ENCODE results near the gene NTF3.

DNA sequence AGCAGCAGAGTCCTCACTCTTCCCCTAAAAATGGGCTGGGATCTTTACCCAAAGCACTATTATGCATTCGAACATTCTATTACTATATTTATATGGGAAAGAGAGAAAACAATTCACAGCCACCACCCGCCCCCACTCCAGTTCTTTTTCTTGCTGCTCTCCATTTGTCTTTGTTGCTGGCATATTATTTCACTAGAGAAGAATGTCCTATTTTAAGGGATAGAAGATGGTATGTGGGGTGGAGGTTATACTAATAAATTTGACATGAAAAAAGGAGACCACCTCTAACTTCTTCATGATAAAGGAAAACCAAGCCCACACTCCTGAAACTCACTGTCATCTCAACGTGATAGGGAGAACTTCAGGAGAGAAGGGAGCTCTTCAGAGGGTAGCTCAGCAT is 28.5 kb upstream of the NTF3 start:
- TF ChIP-seq, protein P1, sequence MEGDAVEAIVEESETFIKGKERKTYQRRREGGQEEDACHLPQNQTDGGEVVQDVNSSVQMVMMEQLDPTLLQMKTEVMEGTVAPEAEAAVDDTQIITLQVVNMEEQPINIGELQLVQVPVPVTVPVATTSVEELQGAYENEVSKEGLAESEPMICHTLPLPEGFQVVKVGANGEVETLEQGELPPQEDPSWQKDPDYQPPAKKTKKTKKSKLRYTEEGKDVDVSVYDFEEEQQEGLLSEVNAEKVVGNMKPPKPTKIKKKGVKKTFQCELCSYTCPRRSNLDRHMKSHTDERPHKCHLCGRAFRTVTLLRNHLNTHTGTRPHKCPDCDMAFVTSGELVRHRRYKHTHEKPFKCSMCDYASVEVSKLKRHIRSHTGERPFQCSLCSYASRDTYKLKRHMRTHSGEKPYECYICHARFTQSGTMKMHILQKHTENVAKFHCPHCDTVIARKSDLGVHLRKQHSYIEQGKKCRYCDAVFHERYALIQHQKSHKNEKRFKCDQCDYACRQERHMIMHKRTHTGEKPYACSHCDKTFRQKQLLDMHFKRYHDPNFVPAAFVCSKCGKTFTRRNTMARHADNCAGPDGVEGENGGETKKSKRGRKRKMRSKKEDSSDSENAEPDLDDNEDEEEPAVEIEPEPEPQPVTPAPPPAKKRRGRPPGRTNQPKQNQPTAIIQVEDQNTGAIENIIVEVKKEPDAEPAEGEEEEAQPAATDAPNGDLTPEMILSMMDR (conservative IDR thresholded peaks at IDR 0.05 in 1 of 2, IDR thresholded peaks at IDR 0.05 in 1 of 2; ENCODE audit: low read depth in 1 of 2, low read length in 2 of 2): no peak
- no peak for TF ChIP-seq EZH2 (IDR thresholded peaks at IDR 0.05; ENCODE audit: low read length, missing control alignments)
